Sciatic nerve (tissue), 2 donors: ENCODE measurements around the gene CCDC33. TPM values are rescaled to one million over a fixed set of nuclear protein-coding genes. Genes with fewer than 3 reads are reported as not detected.

Experiments
- ATAC-seq: fragments of 200-7000 bp; cut with Tn5 transposase; one replicate; pipeline ENCODE4 v1.9.1; 2020; ENCODE audit warnings: mild to moderate bottlenecking, moderate library complexity
- DNase-seq: peaks from one replicate; pipeline ENCODE4 v3.0.0-alpha.2; 2020; ENCODE audit warnings: low spot score
- intact Hi-C: fragments of 100-400 bp; cut with DNase I; formaldehyde crosslinking; loops from one replicate; pipeline ENCODE4 v1.14.2; 2022
- total RNA-seq: library from RNA; stranded (reverse); fragmentation: NEBNext Ultra II Directional; extraction: Animal tissue kit (Norgen Biotek cat#: 25700); gene quantifications from one replicate; pipeline ENCODE4 v1.2.1, GENCODE V29; 2021
- donor health status: DM: no; HTN: no; CAD: no.
- donor health status: DM: no; HTN: no; CAD: no.

The CCDC33 gene
- total RNA-seq, 1 donor from 2014 or later, result not detected

GRCh38 chr15:74251131-74251811 lies 15.1 kb downstream of the CCDC33 start:
- no peak for DNase-seq
- ATAC-seq, result peak; percentile 68
- intact Hi-C loops, result no loop called here

- no peak for ATAC-seq
- intact Hi-C loops, result no loop called here
- DNase-seq, result no peak
These were observed 16.2 kb downstream of the CCDC33 start for GRCh38 chr15:74252291-74252690.

GRCh38 chr15:74252721-74253120 lies 16.6 kb downstream of the CCDC33 start:
- ATAC-seq (no peak), DNase-seq (no peak)
- intact Hi-C loops, result no loop called here

DNA sequence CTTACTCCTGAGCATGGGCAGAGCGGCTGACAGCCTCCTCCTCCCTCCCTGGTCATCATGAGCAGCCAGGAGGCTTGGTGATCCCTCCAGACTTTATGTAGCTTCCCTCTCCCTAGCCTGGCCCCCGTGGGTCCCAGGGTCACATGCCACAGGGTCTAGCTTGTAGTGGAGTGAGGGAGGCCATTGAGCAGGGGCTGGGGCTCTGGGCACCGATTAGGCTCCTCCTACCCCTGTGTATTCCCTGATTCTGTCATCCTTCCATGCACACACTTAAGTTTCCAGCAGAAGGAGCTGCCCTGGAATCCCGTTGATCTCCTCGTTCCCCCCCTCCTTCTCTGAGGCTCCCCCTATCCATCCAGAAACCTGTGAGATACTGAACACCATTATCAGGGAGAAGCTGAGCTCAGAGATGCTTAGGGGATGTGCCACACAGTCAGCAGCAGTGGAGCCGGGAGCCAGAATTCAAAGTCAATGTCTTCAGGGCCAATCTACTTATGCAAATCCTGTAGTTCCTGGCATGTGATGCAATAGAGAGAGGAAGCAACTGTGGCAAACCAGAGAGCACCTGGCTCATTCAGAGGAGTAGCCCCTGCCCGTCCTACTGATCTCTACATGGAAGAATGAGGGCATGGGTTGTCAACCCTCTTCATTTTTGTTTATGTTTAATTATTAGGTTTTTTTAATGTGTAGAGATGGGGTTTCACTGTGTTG lies 17.2 kb downstream of the CCDC33 start:
- DNase-seq, result no peak
- ATAC-seq, result no peak
- intact Hi-C loops, result no loop called here

- no peak for ATAC-seq
- intact Hi-C loops, result no loop called here
- no peak for DNase-seq
These were observed 21.0 kb downstream of the CCDC33 start for GRCh38 chr15:74257105-74257504.

DNA sequence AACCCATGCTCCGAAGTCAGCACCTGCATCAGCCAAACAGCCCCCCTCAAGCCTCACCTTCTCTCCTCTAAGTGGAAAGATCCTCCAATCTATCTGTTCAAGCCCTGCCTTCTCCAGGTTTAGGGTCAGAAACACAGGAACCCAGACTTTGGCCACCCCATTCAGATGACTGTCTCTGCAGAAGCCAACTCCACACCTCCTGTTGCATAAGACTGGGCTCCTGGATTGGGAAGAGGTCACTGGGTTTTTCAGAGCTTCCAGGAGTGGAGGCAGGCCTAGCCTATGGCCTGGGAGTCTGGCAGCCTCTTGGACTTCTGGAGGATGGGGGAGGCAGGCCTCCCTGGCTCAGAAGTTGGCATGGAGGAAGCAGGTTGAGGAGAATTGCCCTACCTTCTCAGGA lies 21.5 kb downstream of the CCDC33 start:
- intact Hi-C loops, result no loop called here
- no peak for DNase-seq
- no peak for ATAC-seq

DNA sequence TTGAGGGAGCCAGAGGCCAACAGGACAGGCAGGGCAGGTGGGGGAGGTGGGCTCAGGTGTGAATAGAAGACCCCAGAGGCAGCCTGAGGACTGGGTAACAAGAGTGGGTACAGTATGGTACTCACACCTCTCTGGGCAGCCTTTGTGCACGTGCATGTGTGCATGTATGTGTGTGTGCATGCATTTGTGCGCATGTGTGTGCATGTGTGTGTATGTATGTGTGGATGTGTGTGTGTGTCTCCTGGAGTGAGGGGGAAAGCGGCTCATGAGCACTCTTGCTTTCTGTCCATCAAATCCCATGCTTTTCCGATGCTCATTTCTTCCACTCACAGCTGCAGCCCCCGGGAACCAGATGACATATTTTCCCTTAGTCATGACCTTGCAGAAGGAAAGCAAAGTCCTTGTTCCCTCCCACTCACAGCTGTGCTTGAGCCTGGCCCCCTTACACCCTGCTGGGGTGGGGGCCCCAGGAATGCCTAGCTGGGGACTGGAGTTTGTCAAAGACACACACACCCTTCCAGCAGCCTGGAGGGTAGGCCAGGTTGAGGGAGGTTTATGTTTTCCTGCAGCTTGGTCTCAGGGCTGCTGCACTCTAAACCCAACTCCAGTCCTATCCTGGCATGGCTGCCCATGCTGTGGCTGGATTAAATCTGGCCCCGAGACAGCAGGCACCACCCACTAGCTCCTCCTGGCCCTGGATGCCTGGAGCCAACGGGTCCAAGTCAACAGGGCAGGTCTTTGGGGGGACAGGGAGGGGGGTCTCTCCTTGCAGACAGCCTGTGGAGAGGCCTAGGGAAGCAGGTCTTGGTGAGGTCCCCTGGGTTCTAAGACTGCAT lies 22.5 kb downstream of the CCDC33 start:
- intact Hi-C loops, result no loop called here
- DNase-seq, result no peak
- no peak for ATAC-seq

GRCh38 chr15:74259292-74259648 lies 23.1 kb downstream of the CCDC33 start:
- intact Hi-C loops, result no loop called here
- no peak for DNase-seq
- no peak for ATAC-seq

- no peak for ATAC-seq
- intact Hi-C loops, result no loop called here
- no peak for DNase-seq
These were observed 23.9 kb downstream of the CCDC33 start for GRCh38 chr15:74259821-74260607.

DNA sequence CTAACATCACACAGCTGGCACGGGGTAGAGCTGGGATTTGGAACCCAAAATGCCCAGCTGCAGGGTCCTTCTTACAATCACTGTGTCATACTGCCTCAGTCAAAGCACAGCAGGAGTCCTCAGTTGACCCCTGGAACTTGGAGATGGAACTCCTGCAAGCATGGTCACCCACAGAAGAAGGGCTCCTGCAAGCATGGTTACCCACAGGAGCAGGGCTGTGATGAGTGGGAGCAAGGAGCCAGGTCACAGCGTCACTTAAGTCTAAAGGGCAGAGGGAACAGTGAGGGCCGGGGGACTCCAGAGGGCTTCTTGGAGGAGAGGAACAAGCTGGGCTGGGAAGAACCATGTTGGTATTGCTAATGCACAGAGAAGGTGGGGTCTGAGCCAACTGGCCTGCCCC lies 24.9 kb downstream of the CCDC33 start:
- intact Hi-C loops, result no loop called here
- ATAC-seq, result no peak
- DNase-seq, result no peak

- DNase-seq, result no peak
- intact Hi-C loops, result no loop called here
- ATAC-seq, result no peak
These were observed 25.6 kb downstream of the CCDC33 start for GRCh38 chr15:74261685-74262084.

DNA sequence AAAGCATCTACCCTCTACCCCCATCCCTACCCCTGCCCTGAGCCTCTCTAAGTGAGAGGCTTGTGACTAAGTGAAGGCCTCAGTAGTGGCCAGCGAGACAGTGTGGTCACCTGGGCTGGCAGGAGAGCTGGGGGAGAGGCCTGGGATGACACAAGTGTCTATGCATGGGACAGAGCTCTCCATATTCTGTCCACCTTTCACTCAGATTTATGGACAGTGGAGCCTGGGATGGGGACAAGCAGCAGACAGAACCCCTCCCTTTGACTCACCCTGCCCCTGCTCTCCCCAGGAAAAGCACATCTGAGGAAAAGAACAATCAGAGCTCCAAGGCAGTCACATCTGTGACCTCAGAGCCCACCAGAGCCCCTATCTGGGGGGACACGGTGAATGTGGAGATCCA lies 26.0 kb downstream of the CCDC33 start:
- DNase-seq (no peak), ATAC-seq (no peak)
- intact Hi-C loops, result no loop called here

- DNase-seq (no peak), ATAC-seq (no peak)
- intact Hi-C loops, result no loop called here
These were observed 26.5 kb downstream of the CCDC33 start for GRCh38 chr15:74262625-74263024.

- DNase-seq (no peak), ATAC-seq (no peak)
- intact Hi-C loops, result no loop called here
These were observed 27.3 kb downstream of the CCDC33 start for GRCh38 chr15:74263466-74263865.

DNA sequence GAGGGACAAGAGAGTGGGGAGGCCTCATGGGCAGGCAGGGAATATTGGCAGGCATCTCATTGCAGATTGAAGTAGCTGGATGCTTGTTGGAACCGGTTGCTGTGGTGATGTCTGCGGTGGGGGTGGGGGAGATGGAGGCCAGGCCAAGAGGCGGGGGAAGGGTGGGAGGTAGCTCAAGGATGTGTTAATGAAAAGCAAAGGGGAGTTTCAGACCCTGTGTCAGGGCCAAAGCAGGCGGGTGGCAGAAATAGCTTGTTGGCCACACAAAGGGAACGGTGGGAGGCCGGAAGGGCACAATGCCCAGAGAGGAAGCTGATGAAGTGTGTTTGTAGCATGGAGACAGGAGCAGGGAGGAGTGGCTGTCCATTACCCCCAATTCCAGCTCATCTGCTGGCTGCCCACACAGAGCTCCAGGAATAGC lies 28.0 kb downstream of the CCDC33 start:
- ATAC-seq (no peak), DNase-seq (no peak)
- intact Hi-C loops, result no loop called here

GRCh38 chr15:74265046-74265639 lies 29.0 kb downstream of the CCDC33 start:
- no peak for ATAC-seq
- intact Hi-C loops, result no loop called here
- no peak for DNase-seq

DNA sequence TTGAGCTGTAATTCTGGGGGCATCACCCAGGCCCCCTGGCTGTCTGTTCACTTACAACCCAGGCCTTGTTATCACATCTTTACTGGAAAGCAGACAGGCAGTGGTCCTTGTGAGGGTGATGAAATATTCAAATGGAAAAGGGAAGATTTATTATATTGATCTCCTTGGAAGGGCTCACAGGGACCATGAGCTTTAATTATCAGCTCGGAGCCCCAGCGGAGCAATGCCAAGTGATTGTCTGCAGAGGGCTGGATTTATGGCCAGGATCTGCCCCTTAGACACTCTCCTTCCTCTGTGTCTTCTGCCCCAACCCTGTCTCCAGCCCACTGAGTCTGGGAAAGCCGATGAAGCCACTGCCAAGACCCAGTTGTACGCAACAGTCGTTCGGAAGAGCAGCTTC lies 31.9 kb downstream of the CCDC33 start:
- intact Hi-C loops, result no loop called here
- ATAC-seq (no peak), DNase-seq (no peak)

GRCh38 chr15:74269362-74270035 lies 33.4 kb downstream of the CCDC33 start:
- DNase-seq (no peak), ATAC-seq (no peak)
- intact Hi-C loops, result no loop called here
